Mammary epithelial cell (primary cell): ENCODE data around the gene SMIM45.

ENCODE experiments used
- CTCF ChIP-seq, 2 donors: IDR thresholded peaks in 1 of 2; conservative IDR thresholded peaks in 1 of 2; 2 replicates each; pipeline ENCODE4 v1.5.1; 2011 to 2012; ENCODE audit warnings: inconsistent platforms in 2 of 2, low read length in 2 of 2, mild to moderate bottlenecking in 2 of 2, control low read depth in 1 of 2, low read depth in 1 of 2; ENCODE audit not compliant: insufficient read depth in 1 of 2; ENCODE audit errors: extremely low read depth in 1 of 2
- EZH2 ChIP-seq: IDR thresholded peaks from 2 replicates; pipeline ENCODE4 v1.6.1; 2012; ENCODE audit warnings: low read length, inconsistent platforms, borderline replicate concordance

GRCh38 chr22:41905411-41906202, 46.3 kb upstream of the SMIM45 start:
- TF ChIP-seq CTCF (conservative IDR thresholded peaks at IDR 0.05 in 1 of 2, IDR thresholded peaks at IDR 0.05 in 1 of 2; ENCODE audit: extremely low read depth in 1 of 2, insufficient read depth in 1 of 2, low read depth in 1 of 2, low read length in 2 of 2) (no peak), EZH2 (no peak)
